Measurements from ENCODE around the gene COL2A1.

COL2A1 gene

GRCh38 chr12:47982770-47983169 is 21.5 kb downstream of the COL2A1 start:
- H3K4me3 ChIP-seq (ENCODE audit: low read depth, low read length): no peak overlapping the region
- H3K9me3 ChIP-seq (ENCODE audit: control insufficient read depth, insufficient read depth, low read depth, low read length): no peaks in the 10 kb centered on the region
- no peak overlapping the region for H3K27ac ChIP-seq (ENCODE audit: extremely low read depth, low read depth, low read length)
- POLR2A ChIA-PET: no interaction called here
- TF ChIP-seq PRDM2 (tag by site-specific recombination; IDR thresholded peaks at IDR 0.05; ENCODE audit: borderline replicate concordance) (no peak), ZNF223 (tag by site-specific recombination; IDR thresholded peaks at IDR 0.05) (no peak), GFI1B (tag by site-specific recombination; IDR thresholded peaks at IDR 0.05) (no peak), ZNF785 (tag by site-specific recombination; IDR thresholded peaks at IDR 0.05) (no peak), IKZF3 (tag by site-specific recombination; IDR thresholded peaks at IDR 0.05) (no peak), ZNF596 (tag by site-specific recombination; IDR thresholded peaks at IDR 0.05) (no peak), ZNF747 (tag by site-specific recombination; IDR thresholded peaks at IDR 0.05) (no peak), TSHZ1 (tag by site-specific recombination; IDR thresholded peaks at IDR 0.05; ENCODE audit: borderline replicate concordance) (no peak)
- peaks cover 0 to 57% of the 10 kb centered on the region in 2 experiments; a peak in 1 of 3 replicates for H3K36me3 ChIP-seq (ENCODE audit: control insufficient read depth in 2 of 2, insufficient read depth in 1 of 2, low read length in 2 of 2)
- CTCF ChIA-PET: interaction anchor here (0.6 to 1.4 kb wide), 2 partner anchors 20 to 77 kb away, joined by 4 to 7 read pairs; partner anchors contain the start of gene TMEM106C
- H3K4me1 ChIP-seq (ENCODE audit: control insufficient read depth, insufficient read depth, low read length): no peaks in the 10 kb centered on the region

- CTCF ChIA-PET: interaction anchor here (1.4 kb wide), 1 partner anchor 19 kb away, joined by 7 read pairs; the partner anchor contains the start of gene TMEM106C
- H3K27ac ChIP-seq (ENCODE audit: extremely low read depth, low read depth, low read length): no peak overlapping the region
- H3K4me1 ChIP-seq (ENCODE audit: control insufficient read depth, insufficient read depth, low read length): no peaks in the 10 kb centered on the region
- H3K4me3 ChIP-seq (ENCODE audit: low read depth, low read length): no peak overlapping the region
- POLR2A ChIA-PET: no interaction called here
- H3K36me3 ChIP-seq (ENCODE audit: control insufficient read depth in 2 of 2, insufficient read depth in 1 of 2, low read length in 2 of 2): peaks cover 0 to 53% of the 10 kb centered on the region in 2 experiments; a peak in 1 of 3 replicates
- no peak for TF ChIP-seq ZNF433 (tag by site-specific recombination; IDR thresholded peaks at IDR 0.05; ENCODE audit: low read depth)
- TF ChIP-seq ZNF112 (tag by site-specific recombination; IDR thresholded peaks at IDR 0.05): no peak
- TF ChIP-seq ZNF121 (tag by site-specific recombination; IDR thresholded peaks at IDR 0.05): no peak
- TF ChIP-seq ZNF792 (tag by site-specific recombination; IDR thresholded peaks at IDR 0.05): no peak
- no peak for TF ChIP-seq ZEB2 (tag by site-specific recombination; IDR thresholded peaks at IDR 0.05)
- TF ChIP-seq ZNF513 (tag by site-specific recombination; IDR thresholded peaks at IDR 0.05): no peak
- TF ChIP-seq ZNF114 (tag by site-specific recombination; IDR thresholded peaks at IDR 0.05): no peak
- no peak for TF ChIP-seq ZNF518A (tag by site-specific recombination; conservative IDR thresholded peaks at IDR 0.05; ENCODE audit: low read depth)
- TF ChIP-seq ZNF670 (tag by site-specific recombination; IDR thresholded peaks at IDR 0.05; ENCODE audit: low read depth): no peak
- H3K9me3 ChIP-seq (ENCODE audit: control insufficient read depth, insufficient read depth, low read depth, low read length): no peaks in the 10 kb centered on the region
Measured at GRCh38 chr12:47982311-47982710, 22.0 kb downstream of the COL2A1 start.

Data from HEK293 (cell line).